DND-41 (cell line): Measurements from ENCODE around the gene NPPC.

ENCODE experiments used
- EZH2 ChIP-seq: IDR thresholded peaks from 3 replicates; pipeline ENCODE4 v1.6.1; 2012; ENCODE audit warnings: borderline replicate concordance, low read depth, mild to moderate bottlenecking, moderate library complexity, low read length, inconsistent platforms; ENCODE audit not compliant: severe bottlenecking
- TF ChIP-seq, protein P1 (sequence below): IDR thresholded peaks from 2 replicates; pipeline ENCODE4 v1.5.1; 2012; ENCODE audit warnings: borderline replicate concordance, low read length, moderate library complexity, mild to moderate bottlenecking; ENCODE audit not compliant: poor library complexity, severe bottlenecking; ENCODE audit errors: extremely low read depth

DNA sequence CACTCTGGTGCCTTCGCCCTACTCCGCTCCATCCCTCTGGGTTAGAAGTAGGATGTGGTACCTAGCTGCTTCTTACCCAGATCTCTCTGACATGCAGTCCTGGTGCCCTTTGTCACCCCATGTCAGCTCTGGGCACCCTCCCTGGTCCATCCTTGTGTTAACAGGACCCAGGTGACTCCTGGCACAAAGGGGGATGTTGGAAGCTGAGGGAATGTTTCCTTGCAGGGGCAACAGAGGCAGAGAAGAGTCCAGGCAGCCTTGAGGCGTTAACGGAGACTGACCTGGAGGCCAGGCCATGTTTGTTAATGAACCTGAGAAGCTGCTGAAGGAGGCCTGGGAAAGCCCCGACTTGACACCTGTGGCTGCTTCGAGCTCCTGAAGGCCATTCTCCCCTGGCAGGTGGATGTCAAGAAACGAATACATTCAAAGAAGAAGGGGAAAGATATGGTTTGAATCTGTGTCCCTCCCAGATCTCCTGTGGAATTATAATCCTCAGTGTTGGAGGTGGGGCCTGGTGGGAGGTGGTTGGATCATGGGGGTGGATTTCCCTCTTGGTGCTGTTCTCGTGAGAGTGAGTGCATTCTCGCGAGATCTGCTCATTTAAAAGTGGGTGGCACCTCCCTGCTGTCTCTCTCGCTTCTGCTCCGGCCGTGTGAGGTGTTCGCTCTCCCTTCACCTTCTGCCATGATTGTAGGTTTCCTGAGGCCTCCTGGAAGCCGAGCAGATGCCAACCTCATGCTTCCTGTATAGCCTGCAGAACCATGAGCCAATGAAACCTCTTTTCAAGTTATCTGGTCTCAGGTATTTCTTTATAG, 31.4 kb downstream of the NPPC start:
- TF ChIP-seq EZH2, result no peak
- TF ChIP-seq, protein P1, sequence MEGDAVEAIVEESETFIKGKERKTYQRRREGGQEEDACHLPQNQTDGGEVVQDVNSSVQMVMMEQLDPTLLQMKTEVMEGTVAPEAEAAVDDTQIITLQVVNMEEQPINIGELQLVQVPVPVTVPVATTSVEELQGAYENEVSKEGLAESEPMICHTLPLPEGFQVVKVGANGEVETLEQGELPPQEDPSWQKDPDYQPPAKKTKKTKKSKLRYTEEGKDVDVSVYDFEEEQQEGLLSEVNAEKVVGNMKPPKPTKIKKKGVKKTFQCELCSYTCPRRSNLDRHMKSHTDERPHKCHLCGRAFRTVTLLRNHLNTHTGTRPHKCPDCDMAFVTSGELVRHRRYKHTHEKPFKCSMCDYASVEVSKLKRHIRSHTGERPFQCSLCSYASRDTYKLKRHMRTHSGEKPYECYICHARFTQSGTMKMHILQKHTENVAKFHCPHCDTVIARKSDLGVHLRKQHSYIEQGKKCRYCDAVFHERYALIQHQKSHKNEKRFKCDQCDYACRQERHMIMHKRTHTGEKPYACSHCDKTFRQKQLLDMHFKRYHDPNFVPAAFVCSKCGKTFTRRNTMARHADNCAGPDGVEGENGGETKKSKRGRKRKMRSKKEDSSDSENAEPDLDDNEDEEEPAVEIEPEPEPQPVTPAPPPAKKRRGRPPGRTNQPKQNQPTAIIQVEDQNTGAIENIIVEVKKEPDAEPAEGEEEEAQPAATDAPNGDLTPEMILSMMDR, result no peak
